Neural cell (in vitro differentiated cells): Measurements from ENCODE around the gene BCAR3. TPM values are rescaled to one million over a fixed set of nuclear protein-coding genes. Genes with fewer than 3 reads are reported as not detected.

Source experiments
- H2AFZ ChIP-seq: fragments of 200-600, 300-800 bp; sonication (generic), shearing (Covaris generic); 2 replicates; pipeline ENCODE4 v1.6.0; 2014; ENCODE audit warnings: low read depth, mild to moderate bottlenecking, antibody characterized with exemption, low read length, moderate library complexity
- H3F3A ChIP-seq: fragments of 200-600 bp; shearing (Covaris generic); 2 replicates; pipeline ENCODE4 v1.6.1; 2016; ENCODE audit warnings: mild to moderate bottlenecking, moderate library complexity, mixed read lengths, antibody characterized with exemption, low read length; ENCODE audit not compliant: insufficient read depth, poor library complexity, severe bottlenecking
- H3K27ac ChIP-seq: fragments of 200-600, 300-800 bp; sonication (generic), shearing (Covaris generic); 2 replicates; pipeline ENCODE4 v1.5.1; 2014; ENCODE audit warnings: mild to moderate bottlenecking, low read length, moderate library complexity
- H3K27me3 ChIP-seq: fragments of 300-800, 200-600 bp; sonication (generic), shearing (Covaris generic); 2 replicates; pipeline ENCODE4 v1.6.0; 2014; ENCODE audit warnings: mild to moderate bottlenecking, low read depth, low read length, moderate library complexity; ENCODE audit not compliant: insufficient read depth
- H3K36me3 ChIP-seq: fragments of 300-800, 200-600 bp; sonication (generic), shearing (Covaris generic); 2 replicates; pipeline ENCODE4 v1.5.1; 2014; ENCODE audit warnings: mild to moderate bottlenecking, antibody characterized with exemption, low read length, moderate library complexity; ENCODE audit not compliant: insufficient read depth
- H3K4me2 ChIP-seq: fragments of 300-800, 200-600 bp; sonication (generic), shearing (Covaris generic); 2 replicates; pipeline ENCODE4 v1.6.0; 2014; ENCODE audit warnings: mild to moderate bottlenecking, low read length
- H3K4me3 ChIP-seq: fragments of 300-800, 200-600 bp; sonication (generic), shearing (Covaris generic); 2 replicates; pipeline ENCODE4 v1.5.1; 2014; ENCODE audit warnings: mild to moderate bottlenecking, low read length, moderate library complexity
- H3K79me2 ChIP-seq: fragments of 200-600 bp; shearing (Covaris generic); replicated peaks from 2 replicates; pipeline ENCODE4 v1.6.0; 2014; ENCODE audit warnings: mild to moderate bottlenecking, low read length, moderate library complexity; ENCODE audit not compliant: insufficient read depth
- H3K9ac ChIP-seq: fragments of 300-800, 200-600 bp; sonication (generic), shearing (Covaris generic); 2 replicates; pipeline ENCODE4 v1.6.1; 2016; ENCODE audit warnings: mild to moderate bottlenecking, low read length, mixed read lengths
- H3K9me2 ChIP-seq: fragments of 200-600 bp; shearing (Covaris generic); 2 replicates; pipeline ENCODE4 v1.6.1; 2016; ENCODE audit warnings: mild to moderate bottlenecking, low read length, mixed read lengths; ENCODE audit not compliant: insufficient read depth
- H3K9me3 ChIP-seq: fragments of 200-600, 300-800 bp; sonication (generic), shearing (Covaris generic); 2 replicates; pipeline ENCODE4 v1.6.1; 2016; ENCODE audit warnings: mild to moderate bottlenecking, mixed run types, low read length, moderate library complexity, mixed read lengths
- H4K20me1 ChIP-seq: fragments of 200-600 bp; shearing (Covaris generic); 2 replicates; pipeline ENCODE4 v1.6.1; 2016; ENCODE audit warnings: mild to moderate bottlenecking, mixed run types; ENCODE audit not compliant: insufficient read depth
- CTCF ChIP-seq: fragments of 450-650 bp; IDR thresholded peaks from 2 replicates; pipeline ENCODE4 v1.5.1; 2014; ENCODE audit warnings: antibody characterized with exemption, mild to moderate bottlenecking, moderate library complexity; ENCODE audit not compliant: poor library complexity, severe bottlenecking
- EP300 ChIP-seq: fragments of 450-650 bp; conservative IDR thresholded peaks from 2 replicates; pipeline ENCODE4 v1.6.1; 2014; ENCODE audit warnings: antibody characterized with exemption, mild to moderate bottlenecking, moderate library complexity; ENCODE audit not compliant: poor library complexity, severe bottlenecking
- EZH2 ChIP-seq: fragments of 200-600, 300-800 bp; shearing (Covaris generic), sonication (generic); IDR thresholded peaks from 2 replicates; pipeline ENCODE4 v1.6.1; 2014; ENCODE audit warnings: antibody characterized with exemption, low read length, borderline replicate concordance, mild to moderate bottlenecking; ENCODE audit not compliant: insufficient read depth, poor library complexity, severe bottlenecking
- MXI1 ChIP-seq: fragments of 450-650 bp; conservative IDR thresholded peaks from 2 replicates; pipeline ENCODE4 v1.6.1; 2014; ENCODE audit warnings: antibody characterized with exemption, mild to moderate bottlenecking; ENCODE audit not compliant: poor library complexity, severe bottlenecking
- POLR2AphosphoS5 ChIP-seq: IDR thresholded peaks from 2 replicates; pipeline ENCODE4 v1.6.1; 2012
- RAD21 ChIP-seq: fragments of 450-650 bp; conservative IDR thresholded peaks from 2 replicates; pipeline ENCODE4 v1.6.1; 2014; ENCODE audit warnings: antibody characterized with exemption, mild to moderate bottlenecking, moderate library complexity
- REST ChIP-seq: IDR thresholded peaks from 2 replicates; pipeline ENCODE4 v1.6.1; 2012; ENCODE audit warnings: borderline replicate concordance
- SMC3 ChIP-seq: fragments of 450-650 bp; conservative IDR thresholded peaks from 2 replicates; pipeline ENCODE4 v1.6.1; 2014; ENCODE audit warnings: antibody characterized with exemption, mild to moderate bottlenecking, moderate library complexity; ENCODE audit not compliant: poor library complexity
- TAF1 ChIP-seq: IDR thresholded peaks from 2 replicates; pipeline ENCODE4 v1.6.1; 2012; ENCODE audit warnings: low read depth
- polyA plus RNA-seq: library from polyadenylated mRNA; depleted of rRNA; stranded (reverse); fragments of >200 nt; gene quantifications from 2 replicates; pipeline ENCODE4 v1.2.3, GENCODE V29; 2014

The BCAR3 gene
- polyA plus RNA-seq, 1 donor from 2014 or later, result 2.5 TPM

- H3K9ac ChIP-seq, result no peak overlapping the region
- H3K4me2 ChIP-seq, result no peak overlapping the region
- no peaks in the 10 kb centered on the region for H3K27me3 ChIP-seq
- H3K9me2 ChIP-seq, result no peaks in the 10 kb centered on the region
- H4K20me1 ChIP-seq, result no peaks in the 10 kb centered on the region
- no peaks in the 10 kb centered on the region for H3K9me3 ChIP-seq
- no peak overlapping the region for H2AFZ ChIP-seq
- no peaks in the 10 kb centered on the region for H3K79me2 ChIP-seq
- no peaks in the 10 kb centered on the region for H3F3A ChIP-seq
- TF ChIP-seq EZH2 (no peak), REST (no peak), TAF1 (no peak), SMC3 (no peak), CTCF (no peak), POLR2AphosphoS5 (no peak), RAD21 (no peak), EP300 (no peak), MXI1 (no peak)
- no peaks in the 10 kb centered on the region for H3K36me3 ChIP-seq
- no peak overlapping the region for H3K4me3 ChIP-seq
- no peak overlapping the region for H3K27ac ChIP-seq
Measured at GRCh38 chr1:93707956-93708355, 26.3 kb upstream of the BCAR3 start.

- Histone ChIP-seq H3K27ac (no peak overlapping the region), H3K27me3 (no peaks in the 10 kb centered on the region), H3K9ac (no peak overlapping the region), H3K79me2 (no peaks in the 10 kb centered on the region), H3K4me2 (no peak overlapping the region), H3K4me3 (no peak overlapping the region), H2AFZ (no peak overlapping the region), H3K9me3 (no peaks in the 10 kb centered on the region), H3K9me2 (no peaks in the 10 kb centered on the region), H3F3A (no peaks in the 10 kb centered on the region), H4K20me1 (no peaks in the 10 kb centered on the region), H3K36me3 (no peaks in the 10 kb centered on the region)
- TF ChIP-seq MXI1, result no peak
- no peak for TF ChIP-seq TAF1
- TF ChIP-seq EP300, result no peak
- TF ChIP-seq EZH2, result no peak
- no peak for TF ChIP-seq SMC3
- no peak for TF ChIP-seq REST
- no peak for TF ChIP-seq RAD21
- no peak for TF ChIP-seq CTCF
- no peak for TF ChIP-seq POLR2AphosphoS5
Measured at GRCh38 chr1:93705892-93706500, 24.4 kb upstream of the BCAR3 start.
